ENCODE measurements around the gene BCL2L14.

DNA sequence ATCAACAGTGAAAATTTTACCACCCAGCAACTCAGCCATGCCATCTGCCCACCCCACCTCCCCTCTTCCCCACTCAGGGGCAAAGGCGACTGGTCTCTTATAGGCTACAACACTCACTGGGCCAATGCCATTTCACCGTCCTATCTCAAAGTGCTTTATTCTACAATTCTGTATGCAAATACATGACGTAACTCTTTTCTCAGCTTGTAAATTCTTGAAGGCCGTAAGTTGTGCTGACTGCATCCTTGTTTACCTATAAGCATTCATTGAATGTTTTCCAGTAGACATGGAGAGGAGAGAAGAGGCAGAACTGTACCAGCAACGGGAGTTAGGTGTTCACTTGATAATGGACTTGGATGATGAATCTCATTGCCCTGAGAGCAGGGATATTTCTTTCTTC lies 15.6 kb downstream of the BCL2L14 start:
- TF ChIP-seq, protein P1, sequence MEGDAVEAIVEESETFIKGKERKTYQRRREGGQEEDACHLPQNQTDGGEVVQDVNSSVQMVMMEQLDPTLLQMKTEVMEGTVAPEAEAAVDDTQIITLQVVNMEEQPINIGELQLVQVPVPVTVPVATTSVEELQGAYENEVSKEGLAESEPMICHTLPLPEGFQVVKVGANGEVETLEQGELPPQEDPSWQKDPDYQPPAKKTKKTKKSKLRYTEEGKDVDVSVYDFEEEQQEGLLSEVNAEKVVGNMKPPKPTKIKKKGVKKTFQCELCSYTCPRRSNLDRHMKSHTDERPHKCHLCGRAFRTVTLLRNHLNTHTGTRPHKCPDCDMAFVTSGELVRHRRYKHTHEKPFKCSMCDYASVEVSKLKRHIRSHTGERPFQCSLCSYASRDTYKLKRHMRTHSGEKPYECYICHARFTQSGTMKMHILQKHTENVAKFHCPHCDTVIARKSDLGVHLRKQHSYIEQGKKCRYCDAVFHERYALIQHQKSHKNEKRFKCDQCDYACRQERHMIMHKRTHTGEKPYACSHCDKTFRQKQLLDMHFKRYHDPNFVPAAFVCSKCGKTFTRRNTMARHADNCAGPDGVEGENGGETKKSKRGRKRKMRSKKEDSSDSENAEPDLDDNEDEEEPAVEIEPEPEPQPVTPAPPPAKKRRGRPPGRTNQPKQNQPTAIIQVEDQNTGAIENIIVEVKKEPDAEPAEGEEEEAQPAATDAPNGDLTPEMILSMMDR (IDR thresholded peaks at IDR 0.05): no peak
- TF ChIP-seq POLR2AphosphoS5 (IDR thresholded peaks at IDR 0.05) (no peak), POLR2A (IDR thresholded peaks at IDR 0.05) (no peak), EP300 (IDR thresholded peaks at IDR 0.05; ENCODE audit: low read depth) (no peak)

Data from transverse colon (tissue), 4 donors.